Smooth muscle cell (in vitro differentiated cells): ENCODE data around the gene OR10V1. TPM values are rescaled to one million over a fixed set of nuclear protein-coding genes. Genes with fewer than 3 reads are reported as not detected.

Experiments
- DNase-seq: peaks from one replicate; lab custom pipeline; 2025; ENCODE audit not compliant: unreplicated experiment; lab: John Stamatoyannopoulos, UW
- H2AFZ ChIP-seq: fragments of 200-600 bp; sonication (generic); 2 replicates; pipeline ENCODE4 v1.6.0; 2016; ENCODE audit warnings: antibody characterized with exemption, low read depth, mild to moderate bottlenecking
- H3F3A ChIP-seq: fragments of 200-600 bp; sonication (generic); 2 replicates; pipeline ENCODE4 v1.6.0; 2017; ENCODE audit warnings: antibody characterized with exemption, low read depth
- H3K27ac ChIP-seq: fragments of 200-600 bp; sonication (generic); 2 replicates; pipeline ENCODE4 v1.5.1; 2016; ENCODE audit warnings: low read depth, mild to moderate bottlenecking
- H3K27me3 ChIP-seq: fragments of 200-600 bp; sonication (generic); 2 replicates; pipeline ENCODE4 v1.6.1; 2016; ENCODE audit warnings: low read depth, mild to moderate bottlenecking
- H3K36me3 ChIP-seq: fragments of 200-600 bp; sonication (generic); 2 replicates; pipeline ENCODE4 v1.5.1; 2016; ENCODE audit warnings: low read depth
- H3K4me1 ChIP-seq: fragments of 200-600 bp; sonication (generic); 2 replicates; pipeline ENCODE4 v1.5.1; 2016; ENCODE audit warnings: low read depth
- H3K4me2 ChIP-seq: fragments of 200-600 bp; sonication (generic); 2 replicates; pipeline ENCODE4 v1.6.0; 2016; ENCODE audit warnings: mild to moderate bottlenecking
- H3K4me3 ChIP-seq: fragments of 200-600 bp; sonication (generic); 2 replicates; pipeline ENCODE4 v1.5.1; 2016; ENCODE audit warnings: mild to moderate bottlenecking
- H3K79me2 ChIP-seq: fragments of 200-600 bp; sonication (generic); 2 replicates; pipeline ENCODE4 v1.6.0; 2016; ENCODE audit warnings: low read depth, mild to moderate bottlenecking
- H3K9ac ChIP-seq: fragments of 200-600 bp; sonication (generic); 2 replicates; pipeline ENCODE4 v1.6.0; 2016; ENCODE audit warnings: low read depth
- H3K9me3 ChIP-seq: fragments of 200-600 bp; sonication (generic); replicated peaks from 2 replicates; pipeline ENCODE4 v1.5.1; 2016; ENCODE audit warnings: low read depth
- H4K20me1 ChIP-seq: fragments of 200-600 bp; sonication (generic); 2 replicates; pipeline ENCODE4 v1.6.0; 2016; ENCODE audit warnings: low read depth
- WGBS: methylation state at CpG from one replicate; pipeline ENCODE4 v1.1.7; 2016; ENCODE audit warnings: low lambda C conversion rate; 5-methylcytosine and 5-hydroxymethylcytosine counted together
- polyA plus RNA-seq: library from polyadenylated mRNA; unstranded; fragments of >200 nt; fragmentation: Nextera tagmentation; extraction: Ambion mirVana; gene quantifications from 2 replicates; pipeline ENCODE4 v1.2.1, GENCODE V29; 2016
- total RNA-seq: library from RNA; depleted of rRNA; stranded (reverse); fragments of >200 nt; gene quantifications from 2 replicates; pipeline ENCODE4 v1.2.3, GENCODE V29; 2014
- TF ChIP-seq, protein P1 (sequence below): fragments of 200-600 bp; sonication (generic); IDR thresholded peaks from 2 replicates; pipeline ENCODE4 v1.5.1; 2017; ENCODE audit warnings: borderline replicate concordance, mild to moderate bottlenecking, antibody characterized with exemption; ENCODE audit not compliant: insufficient read depth, poor library complexity, severe bottlenecking

The OR10V1 gene
- total and polyA plus RNA-seq, 2 experiments from 2014 or later, result not detected

DNA sequence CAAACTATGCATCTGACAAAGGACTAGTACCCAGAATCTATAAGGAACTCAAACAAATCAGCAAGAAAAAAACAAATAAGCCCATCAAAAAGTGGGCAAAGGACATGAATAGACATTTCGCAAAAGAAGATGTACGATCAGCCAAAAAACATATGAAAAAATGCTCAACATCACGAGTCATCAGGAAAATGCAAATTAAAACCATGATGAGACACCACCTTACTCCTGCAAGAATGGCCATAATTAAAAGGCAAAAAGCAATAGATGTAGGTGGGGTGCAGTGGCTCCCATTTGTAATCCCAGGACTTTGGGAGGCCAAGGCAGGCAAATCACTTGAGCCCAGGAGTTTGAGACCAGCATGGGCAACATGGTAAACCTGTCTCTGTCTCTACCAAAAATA lies 10.4 kb upstream of the OR10V1 start:
- WGBS, result 79% methylated on average over 3 of the region's 3 CpGs
- H3K4me1 ChIP-seq, result no peaks in the 10 kb centered on the region

GRCh38 chr11:59719556-59719955 lies 5.9 kb upstream of the OR10V1 start:
- no peak overlapping the region for H3K27ac ChIP-seq
- H3K4me1 ChIP-seq, result no peaks in the 10 kb centered on the region
- H3K36me3 ChIP-seq, result no peaks in the 10 kb centered on the region
- WGBS, result 78% methylated on average over 2 of the region's 2 CpGs
- no peaks in the 10 kb centered on the region for H4K20me1 ChIP-seq
- DNase-seq, result no peak
- H3K27me3 ChIP-seq, result no peaks in the 10 kb centered on the region
- TF ChIP-seq, protein P1, sequence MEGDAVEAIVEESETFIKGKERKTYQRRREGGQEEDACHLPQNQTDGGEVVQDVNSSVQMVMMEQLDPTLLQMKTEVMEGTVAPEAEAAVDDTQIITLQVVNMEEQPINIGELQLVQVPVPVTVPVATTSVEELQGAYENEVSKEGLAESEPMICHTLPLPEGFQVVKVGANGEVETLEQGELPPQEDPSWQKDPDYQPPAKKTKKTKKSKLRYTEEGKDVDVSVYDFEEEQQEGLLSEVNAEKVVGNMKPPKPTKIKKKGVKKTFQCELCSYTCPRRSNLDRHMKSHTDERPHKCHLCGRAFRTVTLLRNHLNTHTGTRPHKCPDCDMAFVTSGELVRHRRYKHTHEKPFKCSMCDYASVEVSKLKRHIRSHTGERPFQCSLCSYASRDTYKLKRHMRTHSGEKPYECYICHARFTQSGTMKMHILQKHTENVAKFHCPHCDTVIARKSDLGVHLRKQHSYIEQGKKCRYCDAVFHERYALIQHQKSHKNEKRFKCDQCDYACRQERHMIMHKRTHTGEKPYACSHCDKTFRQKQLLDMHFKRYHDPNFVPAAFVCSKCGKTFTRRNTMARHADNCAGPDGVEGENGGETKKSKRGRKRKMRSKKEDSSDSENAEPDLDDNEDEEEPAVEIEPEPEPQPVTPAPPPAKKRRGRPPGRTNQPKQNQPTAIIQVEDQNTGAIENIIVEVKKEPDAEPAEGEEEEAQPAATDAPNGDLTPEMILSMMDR, result no peak
- no peaks in the 10 kb centered on the region for H3K9me3 ChIP-seq
- H3F3A ChIP-seq, result no peaks in the 10 kb centered on the region
- H3K9ac ChIP-seq, result no peak overlapping the region
- H2AFZ ChIP-seq, result no peak overlapping the region
- no peak overlapping the region for H3K4me3 ChIP-seq
- no peak overlapping the region for H3K4me2 ChIP-seq
- no peaks in the 10 kb centered on the region for H3K79me2 ChIP-seq

More for the DNA sequence above, 10.4 kb upstream of the OR10V1 start:
- TF ChIP-seq, protein P1, result no peak
- Histone ChIP-seq H3F3A (no peaks in the 10 kb centered on the region), H4K20me1 (no peaks in the 10 kb centered on the region), H3K4me2 (peak overlapping the region; percentile 40), H3K36me3 (no peaks in the 10 kb centered on the region), H3K9me3 (no peaks in the 10 kb centered on the region), H3K27me3 (no peaks in the 10 kb centered on the region), H3K4me3 (no peak overlapping the region), H3K79me2 (no peaks in the 10 kb centered on the region), H3K27ac (peak overlapping the region; percentile 28), H3K9ac (no peak overlapping the region), H2AFZ (no peak overlapping the region)
- DNase-seq, result no peak

- H3K9ac ChIP-seq, result no peak overlapping the region
- no peaks in the 10 kb centered on the region for H3K79me2 ChIP-seq
- no peaks in the 10 kb centered on the region for H4K20me1 ChIP-seq
- H3K27me3 ChIP-seq, result no peaks in the 10 kb centered on the region
- WGBS, result 43% methylated on average over 3 of the region's 3 CpGs
- TF ChIP-seq, protein P1, result no peak
- no peak overlapping the region for H3K27ac ChIP-seq
- no peak overlapping the region for H2AFZ ChIP-seq
- no peaks in the 10 kb centered on the region for H3F3A ChIP-seq
- no peak overlapping the region for H3K4me2 ChIP-seq
- no peak for DNase-seq
- no peak overlapping the region for H3K4me3 ChIP-seq
- no peaks in the 10 kb centered on the region for H3K36me3 ChIP-seq
- H3K9me3 ChIP-seq, result no peaks in the 10 kb centered on the region
- H3K4me1 ChIP-seq, result no peaks in the 10 kb centered on the region
Measured at GRCh38 chr11:59716051-59716450, 2.4 kb upstream of the OR10V1 start.

DNA sequence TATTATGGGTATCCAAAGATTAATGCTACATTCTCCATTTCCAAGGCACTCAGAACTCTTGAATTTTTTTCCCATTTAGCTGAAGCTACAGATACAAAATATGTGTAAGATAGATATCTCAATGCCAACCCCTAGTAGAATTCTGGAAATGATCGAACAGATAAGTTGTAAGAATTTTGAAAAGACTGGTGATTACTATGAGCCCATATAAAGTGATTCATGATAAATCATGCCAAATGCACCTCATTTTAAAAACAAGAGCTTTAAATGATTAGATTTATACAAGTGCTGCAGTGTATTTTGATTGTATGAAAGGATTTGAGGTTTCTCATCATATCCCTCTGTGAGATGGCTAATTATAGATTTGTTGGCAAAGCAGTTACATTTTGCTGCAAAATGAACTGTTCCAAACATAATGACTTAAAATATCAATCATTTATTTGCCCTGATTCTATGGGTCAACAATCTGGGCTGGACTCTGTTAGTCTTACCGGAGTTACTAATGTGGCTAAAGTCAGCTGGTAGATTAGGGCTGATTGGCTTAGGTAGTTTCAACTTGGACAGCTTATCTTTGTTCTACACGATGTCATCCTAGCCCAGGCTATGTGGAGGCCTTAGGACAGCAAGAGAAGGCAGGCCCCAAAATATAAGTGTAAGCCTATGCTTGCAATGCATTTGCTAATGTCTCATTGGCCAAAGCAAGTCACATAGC lies 3.4 kb downstream of the OR10V1 start:
- H3K9me3 ChIP-seq, result no peaks in the 10 kb centered on the region
- peak overlapping the region; percentile 36 for H2AFZ ChIP-seq
- H3K27me3 ChIP-seq, result no peaks in the 10 kb centered on the region
- TF ChIP-seq, protein P1, result no peak
- H4K20me1 ChIP-seq, result no peaks in the 10 kb centered on the region
- no peak overlapping the region for H3K4me3 ChIP-seq
- no peak overlapping the region for H3K4me2 ChIP-seq
- peaks cover 8% of the 10 kb centered on the region for H3K4me1 ChIP-seq
- no peak overlapping the region for H3K9ac ChIP-seq
- 70% methylated on average over 3 of the region's 3 CpGs for WGBS
- H3K36me3 ChIP-seq, result no peaks in the 10 kb centered on the region
- H3K27ac ChIP-seq, result no peak overlapping the region
- H3K79me2 ChIP-seq, result no peaks in the 10 kb centered on the region
- DNase-seq, result no peak
- H3F3A ChIP-seq, result peaks cover 22% of the 10 kb centered on the region
